Measurements from ENCODE around the gene CD24.
A peak's percentile ranks its signal among the peaks of the same experiment; 100 is the strongest.

DNA sequence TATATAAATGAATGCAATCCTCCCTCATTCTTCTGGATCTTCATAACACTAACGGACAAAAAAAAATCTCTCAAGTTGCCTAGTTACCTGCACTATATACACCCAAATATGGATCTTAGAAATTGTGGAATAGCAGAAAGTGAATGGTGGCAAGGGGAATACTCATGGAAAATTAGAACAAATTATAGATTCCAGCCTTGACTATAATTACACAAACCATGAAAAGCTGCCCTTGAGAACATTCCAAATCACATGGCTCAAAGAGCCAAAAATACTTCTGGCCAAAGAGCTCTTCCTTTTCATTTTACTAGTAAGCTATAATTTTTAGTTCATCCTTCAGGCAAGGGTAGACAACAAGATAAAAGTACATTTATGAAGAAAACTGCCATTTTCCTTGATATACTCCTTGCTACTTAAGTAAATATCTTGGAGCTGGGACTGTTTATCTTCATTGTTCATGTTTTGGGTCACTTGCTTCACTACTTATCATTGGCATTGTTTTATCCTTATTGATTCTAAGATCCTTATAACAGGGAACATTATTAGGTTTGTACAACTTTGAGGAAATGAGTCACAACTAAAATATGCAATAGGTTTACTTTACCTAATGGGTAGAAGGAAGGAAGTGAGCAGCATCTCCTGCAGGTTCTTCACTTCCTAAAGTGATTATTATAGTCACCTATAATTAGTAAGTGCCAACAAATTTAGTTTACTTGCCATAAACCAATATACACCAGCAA lies 47.1 kb upstream of the CD24 start:
- TF ChIP-seq, protein P1, sequence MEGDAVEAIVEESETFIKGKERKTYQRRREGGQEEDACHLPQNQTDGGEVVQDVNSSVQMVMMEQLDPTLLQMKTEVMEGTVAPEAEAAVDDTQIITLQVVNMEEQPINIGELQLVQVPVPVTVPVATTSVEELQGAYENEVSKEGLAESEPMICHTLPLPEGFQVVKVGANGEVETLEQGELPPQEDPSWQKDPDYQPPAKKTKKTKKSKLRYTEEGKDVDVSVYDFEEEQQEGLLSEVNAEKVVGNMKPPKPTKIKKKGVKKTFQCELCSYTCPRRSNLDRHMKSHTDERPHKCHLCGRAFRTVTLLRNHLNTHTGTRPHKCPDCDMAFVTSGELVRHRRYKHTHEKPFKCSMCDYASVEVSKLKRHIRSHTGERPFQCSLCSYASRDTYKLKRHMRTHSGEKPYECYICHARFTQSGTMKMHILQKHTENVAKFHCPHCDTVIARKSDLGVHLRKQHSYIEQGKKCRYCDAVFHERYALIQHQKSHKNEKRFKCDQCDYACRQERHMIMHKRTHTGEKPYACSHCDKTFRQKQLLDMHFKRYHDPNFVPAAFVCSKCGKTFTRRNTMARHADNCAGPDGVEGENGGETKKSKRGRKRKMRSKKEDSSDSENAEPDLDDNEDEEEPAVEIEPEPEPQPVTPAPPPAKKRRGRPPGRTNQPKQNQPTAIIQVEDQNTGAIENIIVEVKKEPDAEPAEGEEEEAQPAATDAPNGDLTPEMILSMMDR (IDR thresholded peaks at IDR 0.05; ENCODE audit: insufficient read depth, low read length), result no peak
- TF ChIP-seq, protein P2, sequence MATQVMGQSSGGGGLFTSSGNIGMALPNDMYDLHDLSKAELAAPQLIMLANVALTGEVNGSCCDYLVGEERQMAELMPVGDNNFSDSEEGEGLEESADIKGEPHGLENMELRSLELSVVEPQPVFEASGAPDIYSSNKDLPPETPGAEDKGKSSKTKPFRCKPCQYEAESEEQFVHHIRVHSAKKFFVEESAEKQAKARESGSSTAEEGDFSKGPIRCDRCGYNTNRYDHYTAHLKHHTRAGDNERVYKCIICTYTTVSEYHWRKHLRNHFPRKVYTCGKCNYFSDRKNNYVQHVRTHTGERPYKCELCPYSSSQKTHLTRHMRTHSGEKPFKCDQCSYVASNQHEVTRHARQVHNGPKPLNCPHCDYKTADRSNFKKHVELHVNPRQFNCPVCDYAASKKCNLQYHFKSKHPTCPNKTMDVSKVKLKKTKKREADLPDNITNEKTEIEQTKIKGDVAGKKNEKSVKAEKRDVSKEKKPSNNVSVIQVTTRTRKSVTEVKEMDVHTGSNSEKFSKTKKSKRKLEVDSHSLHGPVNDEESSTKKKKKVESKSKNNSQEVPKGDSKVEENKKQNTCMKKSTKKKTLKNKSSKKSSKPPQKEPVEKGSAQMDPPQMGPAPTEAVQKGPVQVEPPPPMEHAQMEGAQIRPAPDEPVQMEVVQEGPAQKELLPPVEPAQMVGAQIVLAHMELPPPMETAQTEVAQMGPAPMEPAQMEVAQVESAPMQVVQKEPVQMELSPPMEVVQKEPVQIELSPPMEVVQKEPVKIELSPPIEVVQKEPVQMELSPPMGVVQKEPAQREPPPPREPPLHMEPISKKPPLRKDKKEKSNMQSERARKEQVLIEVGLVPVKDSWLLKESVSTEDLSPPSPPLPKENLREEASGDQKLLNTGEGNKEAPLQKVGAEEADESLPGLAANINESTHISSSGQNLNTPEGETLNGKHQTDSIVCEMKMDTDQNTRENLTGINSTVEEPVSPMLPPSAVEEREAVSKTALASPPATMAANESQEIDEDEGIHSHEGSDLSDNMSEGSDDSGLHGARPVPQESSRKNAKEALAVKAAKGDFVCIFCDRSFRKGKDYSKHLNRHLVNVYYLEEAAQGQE (IDR thresholded peaks at IDR 0.05; ENCODE audit: insufficient replicate concordance, low read depth), result no peak
- TF ChIP-seq POLR2AphosphoS5 (IDR thresholded peaks at IDR 0.05; ENCODE audit: low read depth) (no peak), GABPA (IDR thresholded peaks at IDR 0.05; ENCODE audit: low read depth) (no peak), SPI1 (IDR thresholded peaks at IDR 0.05; ENCODE audit: borderline replicate concordance, low read depth) (peak; percentile 5; the same call in 1 of the 2 replicates)
